NCI-H2107 (cell line): ENCODE results near the gene MCEMP1.

Experiments
- DNase-seq: peaks from one replicate; lab custom pipeline; 2025; lab: John Stamatoyannopoulos, UW

The MCEMP1 gene

GRCh38 chr19:7729211-7729610 lies 52.3 kb downstream of the MCEMP1 start:
- no peak for DNase-seq
